Hepatocyte (in vitro differentiated cells): ENCODE data around the gene LAMC2.

ENCODE experiments used
- CTCF ChIP-seq: fragments of 200-600 bp; sonication (generic); IDR thresholded peaks from 2 replicates; pipeline ENCODE4 v1.5.1; 2016; ENCODE audit warnings: antibody characterized with exemption, mild to moderate bottlenecking; ENCODE audit not compliant: poor library complexity
- EZH2 ChIP-seq: fragments of 200-600 bp; sonication (generic); IDR thresholded peaks from 2 replicates; pipeline ENCODE4 v1.6.1; 2016; ENCODE audit warnings: antibody characterized with exemption, mild to moderate bottlenecking, borderline replicate concordance
- EZH2phosphoT487 ChIP-seq: fragments of 200-600 bp; sonication (generic); IDR thresholded peaks from one replicate; pipeline ENCODE4 v1.6.1; 2018; ENCODE audit warnings: antibody characterized with exemption, mild to moderate bottlenecking, low read depth, moderate library complexity; ENCODE audit not compliant: unreplicated experiment, severe bottlenecking

GRCh38 chr1:183245357-183245756 is 59.3 kb downstream of the LAMC2 start:
- no peak for TF ChIP-seq CTCF
- TF ChIP-seq EZH2phosphoT487, result no peak
- TF ChIP-seq EZH2, result no peak
